Measurements from ENCODE around the gene MMP25. TPM values are rescaled to one million over a fixed set of nuclear protein-coding genes. Genes with fewer than 3 reads are reported as not detected.

MMP25 gene
- total and polyA plus RNA-seq, 9 of the 15 experiments (the other 6 are each of a cell fraction or from before 2014, with no cell fraction given) = 0.03 to 0.04 TPM; not detected in 7

DNA sequence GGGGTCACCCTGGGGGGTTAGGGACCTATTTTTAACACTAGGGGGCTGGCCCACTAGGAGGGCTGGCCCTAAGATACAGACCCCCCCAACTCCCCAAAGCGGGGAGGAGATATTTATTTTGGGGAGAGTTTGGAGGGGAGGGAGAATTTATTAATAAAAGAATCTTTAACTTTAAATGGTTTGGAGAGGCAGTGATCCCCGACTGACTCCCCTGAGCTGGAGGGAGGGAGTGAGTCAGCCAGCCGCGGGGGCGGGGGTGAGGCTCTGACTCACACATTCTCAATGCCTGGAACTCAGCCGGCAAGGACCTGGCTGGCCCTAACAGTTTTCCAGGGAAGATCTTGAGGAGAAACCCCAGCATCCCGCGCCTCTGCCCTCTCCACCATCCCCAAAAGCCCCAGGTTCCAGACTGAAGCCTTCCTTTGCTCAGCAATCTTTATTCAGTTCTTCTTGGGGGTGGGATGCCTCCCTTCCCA, 24.1 kb upstream of the MMP25 start (continued):
- TF ChIP-seq, protein P1, sequence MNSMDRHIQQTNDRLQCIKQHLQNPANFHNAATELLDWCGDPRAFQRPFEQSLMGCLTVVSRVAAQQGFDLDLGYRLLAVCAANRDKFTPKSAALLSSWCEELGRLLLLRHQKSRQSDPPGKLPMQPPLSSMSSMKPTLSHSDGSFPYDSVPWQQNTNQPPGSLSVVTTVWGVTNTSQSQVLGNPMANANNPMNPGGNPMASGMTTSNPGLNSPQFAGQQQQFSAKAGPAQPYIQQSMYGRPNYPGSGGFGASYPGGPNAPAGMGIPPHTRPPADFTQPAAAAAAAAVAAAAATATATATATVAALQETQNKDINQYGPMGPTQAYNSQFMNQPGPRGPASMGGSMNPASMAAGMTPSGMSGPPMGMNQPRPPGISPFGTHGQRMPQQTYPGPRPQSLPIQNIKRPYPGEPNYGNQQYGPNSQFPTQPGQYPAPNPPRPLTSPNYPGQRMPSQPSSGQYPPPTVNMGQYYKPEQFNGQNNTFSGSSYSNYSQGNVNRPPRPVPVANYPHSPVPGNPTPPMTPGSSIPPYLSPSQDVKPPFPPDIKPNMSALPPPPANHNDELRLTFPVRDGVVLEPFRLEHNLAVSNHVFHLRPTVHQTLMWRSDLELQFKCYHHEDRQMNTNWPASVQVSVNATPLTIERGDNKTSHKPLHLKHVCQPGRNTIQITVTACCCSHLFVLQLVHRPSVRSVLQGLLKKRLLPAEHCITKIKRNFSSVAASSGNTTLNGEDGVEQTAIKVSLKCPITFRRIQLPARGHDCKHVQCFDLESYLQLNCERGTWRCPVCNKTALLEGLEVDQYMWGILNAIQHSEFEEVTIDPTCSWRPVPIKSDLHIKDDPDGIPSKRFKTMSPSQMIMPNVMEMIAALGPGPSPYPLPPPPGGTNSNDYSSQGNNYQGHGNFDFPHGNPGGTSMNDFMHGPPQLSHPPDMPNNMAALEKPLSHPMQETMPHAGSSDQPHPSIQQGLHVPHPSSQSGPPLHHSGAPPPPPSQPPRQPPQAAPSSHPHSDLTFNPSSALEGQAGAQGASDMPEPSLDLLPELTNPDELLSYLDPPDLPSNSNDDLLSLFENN (IDR thresholded peaks at IDR 0.05; ENCODE audit: low read depth in 2 of 2, low read length in 2 of 2) = no peak
- TF ChIP-seq POLR2AphosphoS5 (IDR thresholded peaks at IDR 0.05; ENCODE audit: control insufficient read depth, insufficient read depth, low read depth, low read length) (peak; percentile 63; the same call in 1 of the 2 replicates), ZNF431 (CRISPR knock-in tag; IDR thresholded peaks at IDR 0.05) (no peak), BACH1 (tag; IDR thresholded peaks at IDR 0.05) (no peak), MCM3 (IDR thresholded peaks at IDR 0.05) (no peak), C11orf30 (IDR thresholded peaks at IDR 0.05; ENCODE audit: low read depth) (no peak), FOS (IDR thresholded peaks at IDR 0.05; ENCODE audit: extremely low read depth, insufficient read length) (peak; percentile 78), ZNF384 (IDR thresholded peaks at IDR 0.05; ENCODE audit: low read depth, low read length) (no peak), HMG20B (CRISPR knock-in tag; IDR thresholded peaks at IDR 0.05) (no peak), ZNF445 (CRISPR knock-in tag; IDR thresholded peaks at IDR 0.05; ENCODE audit: low read depth) (no peak), ZNF12 (CRISPR knock-in tag; IDR thresholded peaks at IDR 0.05) (no peak), RBFOX2 (IDR thresholded peaks at IDR 0.05; ENCODE audit: low read depth, low read length) (no peak), GTF2F1 (IDR thresholded peaks at IDR 0.05; ENCODE audit: low read depth, low read length) (no peak), CREB1 (IDR thresholded peaks at IDR 0.05) (no peak), CREB1 (CRISPR knock-in tag; IDR thresholded peaks at IDR 0.05) (no peak), XRCC5 (IDR thresholded peaks at IDR 0.05; ENCODE audit: low read depth, low read length) (peak; percentile 52; the same call in 1 of the 2 replicates), GTF2E2 (tag; IDR thresholded peaks at IDR 0.05) (no peak), NFXL1 (CRISPR knock-in tag; IDR thresholded peaks at IDR 0.05) (no peak), SIX5 (IDR thresholded peaks at IDR 0.05; ENCODE audit: borderline replicate concordance in 1 of 2, insufficient read depth in 1 of 2, low read depth in 1 of 2, low read length in 2 of 2) (no peak)
- TF ChIP-seq, protein P2, sequence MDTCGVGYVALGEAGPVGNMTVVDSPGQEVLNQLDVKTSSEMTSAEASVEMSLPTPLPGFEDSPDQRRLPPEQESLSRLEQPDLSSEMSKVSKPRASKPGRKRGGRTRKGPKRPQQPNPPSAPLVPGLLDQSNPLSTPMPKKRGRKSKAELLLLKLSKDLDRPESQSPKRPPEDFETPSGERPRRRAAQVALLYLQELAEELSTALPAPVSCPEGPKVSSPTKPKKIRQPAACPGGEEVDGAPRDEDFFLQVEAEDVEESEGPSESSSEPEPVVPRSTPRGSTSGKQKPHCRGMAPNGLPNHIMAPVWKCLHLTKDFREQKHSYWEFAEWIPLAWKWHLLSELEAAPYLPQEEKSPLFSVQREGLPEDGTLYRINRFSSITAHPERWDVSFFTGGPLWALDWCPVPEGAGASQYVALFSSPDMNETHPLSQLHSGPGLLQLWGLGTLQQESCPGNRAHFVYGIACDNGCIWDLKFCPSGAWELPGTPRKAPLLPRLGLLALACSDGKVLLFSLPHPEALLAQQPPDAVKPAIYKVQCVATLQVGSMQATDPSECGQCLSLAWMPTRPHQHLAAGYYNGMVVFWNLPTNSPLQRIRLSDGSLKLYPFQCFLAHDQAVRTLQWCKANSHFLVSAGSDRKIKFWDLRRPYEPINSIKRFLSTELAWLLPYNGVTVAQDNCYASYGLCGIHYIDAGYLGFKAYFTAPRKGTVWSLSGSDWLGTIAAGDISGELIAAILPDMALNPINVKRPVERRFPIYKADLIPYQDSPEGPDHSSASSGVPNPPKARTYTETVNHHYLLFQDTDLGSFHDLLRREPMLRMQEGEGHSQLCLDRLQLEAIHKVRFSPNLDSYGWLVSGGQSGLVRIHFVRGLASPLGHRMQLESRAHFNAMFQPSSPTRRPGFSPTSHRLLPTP (IDR thresholded peaks at IDR 0.05; ENCODE audit: borderline replicate concordance, extremely low read depth, insufficient read length) = no peak
- TF ChIP-seq, protein P3, sequence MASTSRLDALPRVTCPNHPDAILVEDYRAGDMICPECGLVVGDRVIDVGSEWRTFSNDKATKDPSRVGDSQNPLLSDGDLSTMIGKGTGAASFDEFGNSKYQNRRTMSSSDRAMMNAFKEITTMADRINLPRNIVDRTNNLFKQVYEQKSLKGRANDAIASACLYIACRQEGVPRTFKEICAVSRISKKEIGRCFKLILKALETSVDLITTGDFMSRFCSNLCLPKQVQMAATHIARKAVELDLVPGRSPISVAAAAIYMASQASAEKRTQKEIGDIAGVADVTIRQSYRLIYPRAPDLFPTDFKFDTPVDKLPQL (IDR thresholded peaks at IDR 0.05; ENCODE audit: extremely low read depth, insufficient read length) = no peak
- TF ChIP-seq, protein P4, sequence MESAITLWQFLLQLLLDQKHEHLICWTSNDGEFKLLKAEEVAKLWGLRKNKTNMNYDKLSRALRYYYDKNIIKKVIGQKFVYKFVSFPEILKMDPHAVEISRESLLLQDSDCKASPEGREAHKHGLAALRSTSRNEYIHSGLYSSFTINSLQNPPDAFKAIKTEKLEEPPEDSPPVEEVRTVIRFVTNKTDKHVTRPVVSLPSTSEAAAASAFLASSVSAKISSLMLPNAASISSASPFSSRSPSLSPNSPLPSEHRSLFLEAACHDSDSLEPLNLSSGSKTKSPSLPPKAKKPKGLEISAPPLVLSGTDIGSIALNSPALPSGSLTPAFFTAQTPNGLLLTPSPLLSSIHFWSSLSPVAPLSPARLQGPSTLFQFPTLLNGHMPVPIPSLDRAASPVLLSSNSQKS (CRISPR knock-in tag; IDR thresholded peaks at IDR 0.05) = no peak

Data from K562 (cell line).